Dedifferentiated amniotic fluid mesenchymal stem cell (primary cell): ENCODE data around the gene ALDH1A1.

Experiments
- DNase-seq: peaks from one replicate; pipeline ENCODE4 v3.0.0-alpha.2; 2016; ENCODE audit errors: extremely low spot score

ALDH1A1 gene

DNA sequence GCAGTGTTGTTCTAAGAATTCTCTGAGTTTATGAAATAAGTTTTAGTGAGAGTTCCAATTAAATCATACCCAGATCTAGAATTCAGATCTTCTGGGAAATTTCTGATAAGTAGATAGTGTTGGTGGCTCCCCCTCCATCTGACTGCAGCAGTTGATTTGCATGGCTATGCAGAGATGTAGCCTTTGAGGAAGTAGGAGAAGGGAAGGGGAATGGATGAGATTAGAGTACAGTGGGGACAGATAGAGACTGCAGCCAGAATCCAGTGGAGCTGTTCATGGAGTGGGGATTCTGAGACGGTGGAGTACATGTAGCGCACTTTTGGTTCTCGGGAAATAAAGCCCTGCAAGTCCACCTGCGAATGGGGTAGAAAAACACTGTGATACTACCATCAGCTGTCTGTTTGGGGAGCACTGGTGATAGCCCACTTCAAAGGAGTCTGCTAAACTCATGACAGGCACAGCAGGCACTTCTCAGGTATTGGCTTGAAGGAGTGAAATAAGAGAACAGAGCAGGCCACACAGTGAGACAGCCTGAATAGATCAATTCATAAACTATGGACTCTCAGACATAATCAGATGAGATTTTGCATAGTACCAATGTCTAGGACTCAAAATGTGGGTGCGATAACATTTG lies 96.8 kb downstream of the ALDH1A1 start:
- no peak for DNase-seq

DNA sequence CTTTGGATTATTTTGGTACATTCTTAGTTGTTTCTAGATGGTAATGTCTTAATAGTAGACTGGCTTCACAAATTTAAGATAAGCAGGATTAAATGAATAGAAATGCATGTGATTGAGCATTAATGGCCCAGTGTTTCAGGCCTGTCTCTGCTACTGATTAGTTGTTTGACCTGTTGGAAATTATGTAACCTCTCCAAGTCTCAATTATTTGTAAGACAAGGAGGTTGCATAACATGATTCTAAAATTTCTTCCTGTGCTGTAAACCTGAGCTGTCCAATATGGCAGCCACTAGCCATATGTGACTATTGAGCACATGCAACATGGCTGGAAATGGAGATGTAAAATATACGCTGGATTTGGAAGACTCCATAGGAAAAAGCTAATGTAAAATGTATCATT lies 97.5 kb downstream of the ALDH1A1 start:
- DNase-seq, result no peak
